Measurements from ENCODE around the gene MXD1.

MXD1 gene

GRCh38 chr2:69964353-69964841, 49.5 kb downstream of the MXD1 start:
- DNase-seq: no peak
- Histone ChIP-seq H3K27ac (no peak overlapping the region), H3K36me3 (replicated peaks) (no peaks in the 10 kb centered on the region), H3K4me3 (ENCODE audit: low read depth, low read length) (no peak overlapping the region), H3K27me3 (replicated peaks) (no peaks in the 10 kb centered on the region)
- no peak for TF ChIP-seq CTCF (IDR thresholded peaks at IDR 0.05; ENCODE audit: low read depth, low read length, missing control alignments)
- in situ Hi-C loops (cut with HindIII; ENCODE audit: low pct_ligation_motif_present, low sequenced_read_pairs): no loop called here

- no peak for DNase-seq
- no peak overlapping the region for H3K4me3 ChIP-seq (ENCODE audit: low read depth, low read length)
- H3K36me3 ChIP-seq (replicated peaks): no peaks in the 10 kb centered on the region
- no peak overlapping the region for H3K27ac ChIP-seq
- no peak for TF ChIP-seq CTCF (IDR thresholded peaks at IDR 0.05; ENCODE audit: low read depth, low read length, missing control alignments)
- in situ Hi-C loops (cut with HindIII; ENCODE audit: low pct_ligation_motif_present, low sequenced_read_pairs): no loop called here
- H3K27me3 ChIP-seq (replicated peaks): no peaks in the 10 kb centered on the region
These were observed 51.0 kb downstream of the MXD1 start for GRCh38 chr2:69965756-69966445.

DNA sequence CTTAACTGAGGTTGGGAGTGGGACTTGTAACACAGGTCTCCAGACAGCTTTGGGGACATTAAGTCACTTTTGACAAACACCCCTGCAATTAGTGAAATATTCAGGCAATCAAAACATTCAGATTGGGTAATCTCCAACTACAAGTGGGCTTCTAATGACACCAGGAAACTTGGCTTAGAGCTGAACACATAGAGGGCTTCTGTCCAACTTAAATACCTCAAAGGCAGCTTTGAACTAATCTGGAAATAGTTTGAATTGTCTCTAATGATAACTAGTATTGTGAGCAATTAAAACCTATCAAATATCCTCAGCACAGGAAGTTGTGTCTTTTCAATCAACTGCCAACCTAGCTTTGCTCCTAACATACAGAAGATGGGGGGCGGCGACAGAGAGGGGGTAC, 51.6 kb downstream of the MXD1 start:
- Histone ChIP-seq H3K36me3 (replicated peaks) (no peaks in the 10 kb centered on the region), H3K4me3 (ENCODE audit: low read depth, low read length) (no peak overlapping the region), H3K27ac (no peak overlapping the region), H3K27me3 (replicated peaks) (no peaks in the 10 kb centered on the region)
- no peak for DNase-seq
- no peak for TF ChIP-seq CTCF (IDR thresholded peaks at IDR 0.05; ENCODE audit: low read depth, low read length, missing control alignments)
- in situ Hi-C loops (cut with HindIII; ENCODE audit: low pct_ligation_motif_present, low sequenced_read_pairs): no loop called here

DNA sequence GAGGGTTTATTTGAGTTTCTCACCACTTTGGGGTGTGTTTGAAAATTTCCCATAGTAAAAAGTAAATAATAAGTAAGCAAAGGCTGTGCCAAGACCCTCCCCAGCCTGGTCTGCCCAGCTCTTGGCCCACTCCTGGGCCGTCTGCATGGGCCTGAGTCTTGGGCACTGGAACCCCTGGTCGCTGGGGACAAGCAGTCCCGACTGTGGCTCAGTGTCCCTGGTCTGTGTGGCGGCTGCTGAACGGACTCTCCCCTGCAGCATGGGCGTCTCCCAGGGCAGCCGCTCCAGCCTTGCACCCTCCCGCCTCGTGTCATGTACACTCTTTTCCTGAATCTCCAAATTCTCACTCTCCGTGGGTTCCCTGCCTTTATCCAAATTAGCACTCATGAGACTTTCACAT, 53.7 kb downstream of the MXD1 start:
- TF ChIP-seq CTCF (IDR thresholded peaks at IDR 0.05; ENCODE audit: low read depth, low read length, missing control alignments): no peak
- H3K36me3 ChIP-seq (replicated peaks): no peaks in the 10 kb centered on the region
- DNase-seq: no peak
- no peak overlapping the region for H3K27ac ChIP-seq
- in situ Hi-C loops (cut with HindIII; ENCODE audit: low pct_ligation_motif_present, low sequenced_read_pairs): no loop called here
- H3K4me3 ChIP-seq (ENCODE audit: low read depth, low read length): no peak overlapping the region
- H3K27me3 ChIP-seq (replicated peaks): no peaks in the 10 kb centered on the region

DNA sequence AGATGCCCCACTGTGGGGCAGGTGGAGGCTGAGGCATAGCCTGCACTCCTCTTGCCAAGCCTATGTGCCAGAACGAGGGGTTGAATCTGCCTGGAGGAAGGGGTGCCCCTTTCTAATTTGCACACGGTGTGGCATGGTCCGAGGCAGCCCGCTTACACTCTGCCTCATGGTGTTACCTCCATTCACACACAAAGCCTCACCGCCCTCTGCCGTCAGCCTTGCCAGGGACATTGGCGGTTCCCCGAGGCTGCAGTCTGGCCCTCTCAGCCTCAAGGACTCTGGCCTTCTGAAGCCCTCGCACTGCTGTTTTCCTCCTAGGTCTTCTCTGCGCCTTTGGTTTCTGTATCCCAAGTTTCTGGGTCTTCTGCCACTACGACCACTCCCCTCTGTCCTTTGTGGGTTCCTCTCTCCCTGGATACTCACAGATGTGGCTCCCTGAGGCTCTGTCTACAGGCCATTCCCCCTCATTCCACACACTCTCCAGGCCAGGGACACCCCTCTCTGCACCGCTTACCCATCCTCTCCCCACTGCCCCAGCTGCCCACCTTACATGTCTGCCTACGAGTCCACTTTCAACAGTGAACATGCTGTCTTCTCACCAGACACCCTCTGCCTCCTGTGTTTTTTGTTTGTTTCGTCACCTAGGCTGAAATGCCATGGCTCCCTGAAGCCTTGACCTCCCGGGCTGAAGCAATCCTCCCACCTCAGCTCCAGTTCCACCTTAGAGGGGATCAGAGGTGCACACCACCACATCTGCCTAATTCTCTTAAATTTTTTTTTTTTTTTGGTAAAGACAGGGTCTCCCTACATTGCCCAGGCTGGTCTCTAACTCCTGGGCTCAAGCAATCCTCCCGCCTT, 54.4 kb downstream of the MXD1 start:
- H3K36me3 ChIP-seq (replicated peaks): no peaks in the 10 kb centered on the region
- no peaks in the 10 kb centered on the region for H3K27me3 ChIP-seq (replicated peaks)
- TF ChIP-seq CTCF (IDR thresholded peaks at IDR 0.05; ENCODE audit: low read depth, low read length, missing control alignments): no peak
- no peak overlapping the region for H3K27ac ChIP-seq
- no peak overlapping the region for H3K4me3 ChIP-seq (ENCODE audit: low read depth, low read length)
- no peak for DNase-seq
- in situ Hi-C loops (cut with HindIII; ENCODE audit: low pct_ligation_motif_present, low sequenced_read_pairs): no loop called here

All from brain microvascular endothelial cell (primary cell).